ENCODE results near the gene KLHL22.
"Not testable (repeated sequence)": the region's sequence is repeated elsewhere in the genome, so short reads cannot be mapped to it uniquely, and the experiment has no call there.

KLHL22 gene

GRCh38 chr22:20499769-20500168 is 4.2 kb upstream of the KLHL22 start:
- no peak for DNase-seq

- DNase-seq: no peak
These were observed 3.3 kb upstream of the KLHL22 start for GRCh38 chr22:20498913-20499312.

GRCh38 chr22:20497426-20497825 is 1.8 kb upstream of the KLHL22 start:
- DNase-seq: no peak

GRCh38 chr22:20495861-20496681 is 476 bp upstream of the KLHL22 start:
- DNase-seq: no peak

GRCh38 chr22:20491346-20491745 is 4.2 kb downstream of the KLHL22 start:
- no peak for DNase-seq

GRCh38 chr22:20490941-20491307 is 4.7 kb downstream of the KLHL22 start:
- no peak for DNase-seq

GRCh38 chr22:20490183-20490940 is 5.2 kb downstream of the KLHL22 start:
- DNase-seq: no peak

GRCh38 chr22:20488946-20489345 is 6.6 kb downstream of the KLHL22 start:
- no peak for DNase-seq

- DNase-seq: no peak
These were observed 7.9 kb downstream of the KLHL22 start for GRCh38 chr22:20487715-20488114.

GRCh38 chr22:20486229-20486628 is 9.4 kb downstream of the KLHL22 start:
- DNase-seq: no peak

GRCh38 chr22:20484948-20485683 is 10.5 kb downstream of the KLHL22 start:
- no peak for DNase-seq

GRCh38 chr22:20483771-20484170 is 11.8 kb downstream of the KLHL22 start:
- DNase-seq: no peak

- DNase-seq: not testable (repeated sequence)
These were observed 12.5 kb downstream of the KLHL22 start for GRCh38 chr22:20483143-20483506.

- no peak for DNase-seq
These were observed 15.9 kb downstream of the KLHL22 start for GRCh38 chr22:20479612-20480196.

GRCh38 chr22:20478059-20478458 is 17.5 kb downstream of the KLHL22 start:
- DNase-seq: not testable (repeated sequence)

- not testable (repeated sequence) for DNase-seq
These were observed 20.0 kb downstream of the KLHL22 start for GRCh38 chr22:20475569-20475968.

- no peak for DNase-seq
These were observed 20.5 kb downstream of the KLHL22 start for GRCh38 chr22:20475115-20475436.

GRCh38 chr22:20472629-20473442 is 22.8 kb downstream of the KLHL22 start:
- no peak for DNase-seq

- no peak for DNase-seq
These were observed 24.3 kb downstream of the KLHL22 start for GRCh38 chr22:20471126-20471833.

- DNase-seq: not testable (repeated sequence)
These were observed 25.1 kb downstream of the KLHL22 start for GRCh38 chr22:20470525-20470924.

GRCh38 chr22:20469110-20469868 is 26.3 kb downstream of the KLHL22 start:
- no peak for DNase-seq

Data from NCI-H1436 treated with DMSO at 0.1 percent for 48 hours (cell line).